Tibial nerve (tissue), 4 donors: Measurements from ENCODE around the gene PRPF6. TPM values are rescaled to one million over a fixed set of nuclear protein-coding genes. Genes with fewer than 3 reads are reported as not detected.
A peak's percentile ranks its signal among the peaks of the same experiment; 100 is the strongest.

Source experiments
- DNase-seq, 2 donors: peaks; one replicate each; pipeline ENCODE4 v3.0.0-alpha.2; 2019; ENCODE audit warnings: low spot score in 2 of 2
- H3K27ac ChIP-seq, 4 donors: fragments of 200-600 bp; sonication (generic) in 3 of 4; one replicate each; pipeline ENCODE4 v1.5.1; 2017 to 2019; ENCODE audit warnings: mild to moderate bottlenecking in 1 of 4
- H3K27me3 ChIP-seq, 2 donors: fragments of 200-600 bp; sonication (generic) in 1 of 2; one replicate each; pipeline versions ENCODE4 v1.5.1 to v1.6.0; 2017 to 2019
- H3K36me3 ChIP-seq, 3 donors: fragments of 200-600 bp; sonication (generic); one replicate each; pipeline ENCODE4 v1.5.1; 2018 to 2019
- H3K4me1 ChIP-seq, 4 donors: fragments of 200-600 bp; sonication (generic) in 3 of 4; one replicate each; pipeline ENCODE4 v1.5.1; 2017 to 2019
- H3K4me3 ChIP-seq, 4 donors: fragments of 200-600 bp; sonication (generic) in 3 of 4; one replicate each; pipeline ENCODE4 v1.5.1; 2017 to 2019; ENCODE audit warnings: mild to moderate bottlenecking in 1 of 4, moderate library complexity in 1 of 4
- H3K9me3 ChIP-seq, 4 donors: fragments of 200-600 bp; sonication (generic) in 3 of 4; one replicate each; pipeline ENCODE4 v1.5.1; 2017 to 2019
- CTCF ChIP-seq, 5 experiments: fragments of 200-600 bp in 3 of 5; fragments of 450-650 bp in 2 of 5; sonication (generic) in 3 of 5; IDR thresholded peaks; one replicate each; pipeline ENCODE4 v1.5.1; 2016 to 2019; ENCODE audit warnings: antibody characterized with exemption in 5 of 5, mild to moderate bottlenecking in 3 of 5, moderate library complexity in 2 of 5
- EP300 ChIP-seq, 2 donors: sonication (generic); formaldehyde crosslinking; IDR thresholded peaks; one replicate each; pipeline ENCODE4 v1.6.1; 2017; ENCODE audit warnings: antibody characterized with exemption in 2 of 2, mild to moderate bottlenecking in 1 of 2
- POLR2A ChIP-seq, 2 donors: fragments of 450-650 bp; IDR thresholded peaks; one replicate each; pipeline ENCODE4 v1.6.1; 2017; ENCODE audit warnings: antibody characterized with exemption in 2 of 2, mild to moderate bottlenecking in 2 of 2, moderate library complexity in 2 of 2
- WGBS, 2 donors: methylation state at CpG; one replicate each; pipeline ENCODE4 v1.1.5; 2018; 5-methylcytosine and 5-hydroxymethylcytosine counted together
- total RNA-seq, 4 donors: library from RNA; depleted of rRNA; stranded (reverse); fragments of >200 nt; gene quantifications; one replicate each; pipeline ENCODE4 v1.1.0, GENCODE V29; 2016

Gene PRPF6
- total RNA-seq, 4 donors from 2014 or later, result 70.5 to 77.0 (median 73.8) TPM

GRCh38 chr20:64038565-64039292 lies 57.8 kb downstream of the PRPF6 start:
- TF ChIP-seq EP300 (IDR thresholded peaks at IDR 0.05) (peak in 1 of 2 donors; percentile 33), POLR2A (IDR thresholded peaks at IDR 0.05) (no peak), CTCF (IDR thresholded peaks at IDR 0.05) (peak; percentile 60 to 76 (median 73))
- Histone ChIP-seq H3K4me3 (peak overlapping the region; percentile 3 to 54 (median 32)), H3K36me3 (peaks cover 0 to 27% (median 0%) of the 10 kb centered on the region in 3 donors), H3K4me1 (peaks cover 0 to 50% (median 27%) of the 10 kb centered on the region in 4 donors), H3K27me3 (peaks cover 0 to 65% of the 10 kb centered on the region in 2 donors), H3K27ac (peak overlapping the region in 2 of 4 donors; percentile 52 to 68), H3K9me3 (no peaks in the 10 kb centered on the region)
- 1 to 2% methylated on average over 20 to 64 of the region's 91 CpGs for whole genome bisulfite sequencing, 2 donors
- DNase-seq, result no peak

GRCh38 chr20:64039293-64040160 lies 58.6 kb downstream of the PRPF6 start:
- TF ChIP-seq POLR2A (IDR thresholded peaks at IDR 0.05), result no peak
- TF ChIP-seq EP300 (IDR thresholded peaks at IDR 0.05), result no peak
- TF ChIP-seq CTCF (IDR thresholded peaks at IDR 0.05), result no peak
- Histone ChIP-seq H3K4me3 (peak overlapping the region in 3 of 4 donors; percentile 3 to 54 (median 52)), H3K9me3 (no peaks in the 10 kb centered on the region), H3K27ac (peak overlapping the region in 1 of 4 donors; percentile 68), H3K4me1 (peaks cover 0 to 50% (median 27%) of the 10 kb centered on the region in 4 donors), H3K36me3 (peaks cover 0 to 19% (median 0%) of the 10 kb centered on the region in 3 donors), H3K27me3 (peaks cover 0 to 72% of the 10 kb centered on the region in 2 donors)
- DNase-seq, result no peak
- 5 to 11% methylated on average over 15 of the region's 17 CpGs for WGBS, 2 donors

GRCh38 chr20:64040231-64041039 lies 59.5 kb downstream of the PRPF6 start:
- Histone ChIP-seq H3K36me3 (peaks cover 0 to 10% (median 0%) of the 10 kb centered on the region in 3 donors), H3K9me3 (no peaks in the 10 kb centered on the region), H3K4me1 (peaks cover 0 to 50% (median 27%) of the 10 kb centered on the region in 4 donors), H3K27ac (peak overlapping the region in 1 of 4 donors; percentile 15), H3K27me3 (peaks cover 0 to 79% of the 10 kb centered on the region in 2 donors), H3K4me3 (no peak overlapping the region)
- no peak for DNase-seq
- WGBS, 2 donors, result 55 to 69% methylated on average over 9 to 12 of the region's 12 CpGs
- TF ChIP-seq EP300 (IDR thresholded peaks at IDR 0.05), result no peak
- TF ChIP-seq CTCF (IDR thresholded peaks at IDR 0.05), result no peak
- no peak for TF ChIP-seq POLR2A (IDR thresholded peaks at IDR 0.05)

- no peak for DNase-seq
- WGBS, 2 donors, result 46 to 52% methylated on average over 12 to 15 of the region's 15 CpGs
- peak overlapping the region in 1 of 4 donors; percentile 75 for H3K27ac ChIP-seq
- peaks cover 0 to 50% (median 27%) of the 10 kb centered on the region in 4 donors for H3K4me1 ChIP-seq
- H3K9me3 ChIP-seq, result no peaks in the 10 kb centered on the region
- peaks cover 0 to 3% (median 0%) of the 10 kb centered on the region in 3 donors for H3K36me3 ChIP-seq
- peaks cover 0 to 87% of the 10 kb centered on the region in 2 donors for H3K27me3 ChIP-seq
- peak overlapping the region in 1 of 4 donors; percentile 50 for H3K4me3 ChIP-seq
- TF ChIP-seq CTCF (IDR thresholded peaks at IDR 0.05) (no peak), EP300 (IDR thresholded peaks at IDR 0.05) (no peak)
Observed at GRCh38 chr20:64041040-64041780, 60.3 kb downstream of the PRPF6 start.
